ENCODE results near the gene RSRC1.
"Not testable (repeated sequence)": the region's sequence is repeated elsewhere in the genome, so short reads cannot be mapped to it uniquely, and the experiment has no call there.

Gene RSRC1

DNA sequence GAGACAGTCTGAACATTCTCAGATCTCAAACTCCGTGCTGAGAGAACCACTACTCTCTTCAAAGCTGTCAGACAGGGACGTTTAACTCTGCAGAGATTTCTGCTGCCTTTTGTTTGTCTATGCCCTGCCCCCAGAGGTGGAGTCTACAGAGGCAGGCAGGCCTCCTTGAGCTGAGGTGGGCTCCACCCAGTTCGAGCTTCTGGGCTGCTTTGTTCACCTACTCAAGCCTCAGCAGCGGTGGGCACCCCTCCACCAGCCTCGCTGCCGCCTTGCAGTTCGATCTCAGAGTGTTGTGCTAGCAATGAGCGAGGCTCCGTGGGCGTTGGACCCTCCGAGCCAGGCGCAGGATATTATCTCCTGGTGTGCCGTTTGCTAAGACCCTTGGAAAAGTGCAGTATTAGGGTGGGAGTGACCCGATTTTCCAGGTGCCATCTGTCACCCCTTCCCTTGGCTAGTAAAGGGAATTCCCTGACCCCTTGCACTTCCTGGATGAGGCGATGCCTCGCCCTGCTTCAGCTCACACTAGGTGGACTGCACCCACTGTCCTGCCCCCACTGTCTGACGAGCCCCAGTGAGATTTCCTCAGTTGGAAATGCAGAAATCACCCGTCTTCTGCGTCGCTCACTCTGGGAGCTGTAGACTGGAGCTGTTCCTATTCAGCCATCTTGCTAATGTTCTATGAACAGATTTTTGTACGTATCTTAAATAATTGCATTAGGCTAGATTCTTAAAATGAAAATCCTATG, 220.0 kb downstream of the RSRC1 start:
- DNase-seq (ENCODE audit: low spot score): not testable (repeated sequence)

DNA sequence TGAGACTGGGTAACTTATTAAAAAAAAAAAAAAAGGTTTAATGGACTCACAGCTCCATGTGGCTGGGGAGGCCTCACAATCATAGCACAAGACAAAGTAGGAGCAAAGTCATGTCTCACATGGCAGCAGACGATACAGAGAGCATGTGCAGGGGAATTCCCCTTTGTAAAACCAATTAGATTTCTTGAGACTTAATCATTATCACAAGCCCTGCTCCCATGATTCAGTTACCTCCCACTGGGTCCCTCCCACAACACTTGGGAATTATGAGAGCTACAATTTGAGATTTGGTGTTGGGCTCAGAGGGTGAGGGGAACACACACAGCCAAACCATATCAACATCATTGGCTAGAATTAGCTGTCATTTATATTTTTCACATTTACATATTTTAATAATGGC, 221.0 kb downstream of the RSRC1 start:
- no peak for DNase-seq (ENCODE audit: low spot score)

DNA sequence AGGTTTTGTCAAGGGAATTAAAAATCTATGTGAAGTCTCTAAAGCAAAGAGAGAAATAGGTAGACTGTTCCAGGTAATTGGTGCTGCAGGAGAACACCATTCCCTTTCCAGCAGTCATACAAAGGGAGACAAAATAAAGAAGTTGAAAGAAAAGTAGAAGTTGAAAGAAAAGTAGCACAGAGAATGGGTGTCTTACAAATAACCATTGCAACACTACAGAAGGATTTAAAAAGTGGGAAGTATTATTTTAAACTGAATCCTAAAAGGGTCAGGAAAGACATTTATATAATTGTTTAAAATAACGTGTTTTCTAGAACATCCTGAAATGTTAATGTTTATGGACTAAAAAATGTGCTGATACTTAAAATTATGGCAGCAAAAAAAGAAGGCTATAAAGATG, 223.8 kb downstream of the RSRC1 start:
- no peak for DNase-seq (ENCODE audit: low spot score)

DNA sequence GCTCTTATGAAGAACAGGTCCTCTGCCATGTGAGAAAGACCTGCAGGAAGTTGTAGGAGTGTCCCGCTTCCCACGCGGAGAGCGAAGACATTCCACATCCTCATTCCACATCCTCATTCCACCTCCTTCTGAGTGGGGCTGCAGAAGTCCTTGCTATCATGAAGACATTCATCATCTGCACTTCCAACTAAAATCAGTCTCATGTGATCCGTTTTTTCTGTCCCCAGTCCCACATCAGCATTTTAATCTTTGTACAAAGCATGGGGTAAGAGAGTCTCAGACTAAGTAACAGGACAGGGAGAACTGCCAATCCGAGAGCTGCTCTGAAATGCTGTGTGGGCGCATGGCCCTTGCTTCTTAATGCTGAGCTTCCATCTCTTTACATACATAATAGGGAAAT, 227.2 kb downstream of the RSRC1 start:
- no peak for DNase-seq (ENCODE audit: low spot score)

DNA sequence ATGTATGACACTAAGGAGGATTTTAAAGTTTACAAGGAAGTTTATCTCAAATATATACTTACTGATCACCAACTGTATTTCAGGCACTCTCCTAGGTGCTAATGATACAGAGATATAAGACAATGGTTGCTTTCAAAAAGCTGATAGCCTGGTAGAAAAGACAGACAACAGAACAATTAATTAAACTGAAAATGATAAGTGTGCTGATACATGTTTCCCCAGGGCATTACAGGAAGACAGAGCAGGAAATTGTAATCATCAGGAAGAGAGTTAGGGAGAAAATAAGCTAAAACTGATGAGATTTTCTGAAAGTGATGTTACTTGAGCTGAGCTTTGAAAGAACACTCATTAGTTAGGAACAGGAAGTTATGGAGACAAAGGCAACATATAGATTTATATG, 229.7 kb downstream of the RSRC1 start:
- DNase-seq (ENCODE audit: low spot score): no peak

DNA sequence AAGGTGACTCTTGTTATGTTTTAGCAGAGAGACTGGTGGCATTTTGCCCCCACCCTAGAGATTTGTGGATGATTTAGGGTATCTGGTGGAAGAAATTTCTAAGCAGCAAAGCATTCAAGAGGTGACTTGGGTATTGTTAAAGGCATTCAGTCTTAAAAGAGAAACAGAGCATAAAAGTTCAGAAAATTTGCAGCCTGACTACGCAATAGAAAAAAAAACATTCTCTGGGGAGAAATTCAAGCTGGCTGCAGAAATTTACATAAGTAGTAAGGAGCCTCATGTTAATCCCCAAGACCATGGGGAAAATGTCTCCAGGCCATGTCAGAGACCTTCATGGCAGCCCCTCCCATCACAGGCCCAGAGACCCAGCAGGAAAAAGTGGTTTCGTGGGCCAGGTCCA, 231.1 kb downstream of the RSRC1 start:
- DNase-seq (ENCODE audit: low spot score): not testable (repeated sequence)

DNA sequence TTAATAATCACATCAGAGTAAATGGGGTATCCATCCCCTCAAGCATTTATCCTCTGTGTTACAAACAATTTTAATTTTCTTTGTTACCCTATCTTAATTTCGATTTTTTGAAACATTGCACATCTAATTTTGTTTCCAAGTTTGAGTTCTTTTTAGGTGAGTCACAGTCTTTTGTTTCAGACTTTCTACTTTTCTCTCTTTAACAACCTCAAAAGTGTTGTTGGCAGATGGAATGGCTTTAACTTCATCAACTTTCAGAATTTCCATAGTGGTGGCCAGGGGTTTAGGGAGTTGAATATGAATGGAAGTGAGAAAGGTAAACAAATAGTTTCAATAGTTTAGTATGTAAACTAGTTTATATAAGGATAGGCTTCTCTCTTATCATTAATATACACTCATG, 238.1 kb downstream of the RSRC1 start:
- no peak for DNase-seq (ENCODE audit: low spot score)

DNA sequence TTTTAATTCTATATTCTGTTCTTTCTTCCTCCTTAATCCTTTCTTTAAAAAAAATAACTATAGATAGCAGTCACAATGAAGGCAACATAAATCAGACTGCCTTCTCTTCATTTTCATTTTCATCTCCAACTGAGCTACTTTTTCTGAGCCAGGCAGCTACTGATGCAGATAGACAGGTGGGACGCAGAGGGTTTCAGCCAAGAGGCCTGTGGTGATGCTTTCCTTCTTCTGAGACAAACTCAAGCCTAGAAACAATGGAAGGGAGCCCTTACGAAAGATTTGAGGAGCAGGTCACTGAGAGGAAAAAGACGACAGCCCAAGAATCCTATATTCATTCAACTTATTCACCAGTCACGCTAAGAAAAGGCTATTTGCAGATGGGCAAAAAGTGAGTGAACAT, 241.1 kb downstream of the RSRC1 start:
- no peak for DNase-seq (ENCODE audit: low spot score)

DNA sequence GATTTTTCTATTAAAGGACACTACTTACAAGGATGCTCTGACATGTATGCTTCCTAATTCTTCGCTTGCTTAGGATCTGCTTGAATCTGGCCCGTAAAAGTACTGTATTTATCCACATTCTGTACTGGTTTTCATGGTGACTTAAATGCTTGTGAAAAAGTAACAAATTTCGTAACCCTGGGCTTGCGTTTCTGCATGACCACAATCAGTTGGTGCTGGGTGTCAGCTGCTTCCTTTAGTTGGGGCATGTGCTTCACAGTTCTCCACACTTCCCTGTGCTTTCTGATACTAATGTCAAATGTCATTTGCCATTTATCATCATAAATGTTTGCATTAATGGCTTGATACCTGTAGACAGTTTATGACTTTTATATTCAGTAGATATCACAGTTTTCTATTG, 242.7 kb downstream of the RSRC1 start:
- DNase-seq (ENCODE audit: low spot score): no peak

DNA sequence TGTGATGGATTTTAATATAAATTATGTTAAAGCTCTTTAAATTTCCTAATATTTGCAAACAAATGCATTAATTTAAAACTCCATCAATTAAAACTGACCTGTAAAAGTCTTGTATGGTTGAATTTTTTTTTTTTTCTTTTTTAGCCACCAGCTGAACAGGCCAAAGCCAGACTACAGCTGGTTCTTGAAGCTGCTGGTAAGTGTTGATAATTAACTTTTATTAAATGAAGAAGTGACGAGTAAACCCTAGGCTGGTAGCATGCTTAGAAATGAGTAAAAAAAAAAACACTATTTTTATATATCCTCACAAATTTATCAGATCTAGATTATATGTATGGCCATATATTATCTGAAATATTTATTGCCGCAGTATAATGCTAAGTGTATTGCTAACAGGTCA, 244.8 kb downstream of the RSRC1 start:
- DNase-seq (ENCODE audit: low spot score): no peak

DNA sequence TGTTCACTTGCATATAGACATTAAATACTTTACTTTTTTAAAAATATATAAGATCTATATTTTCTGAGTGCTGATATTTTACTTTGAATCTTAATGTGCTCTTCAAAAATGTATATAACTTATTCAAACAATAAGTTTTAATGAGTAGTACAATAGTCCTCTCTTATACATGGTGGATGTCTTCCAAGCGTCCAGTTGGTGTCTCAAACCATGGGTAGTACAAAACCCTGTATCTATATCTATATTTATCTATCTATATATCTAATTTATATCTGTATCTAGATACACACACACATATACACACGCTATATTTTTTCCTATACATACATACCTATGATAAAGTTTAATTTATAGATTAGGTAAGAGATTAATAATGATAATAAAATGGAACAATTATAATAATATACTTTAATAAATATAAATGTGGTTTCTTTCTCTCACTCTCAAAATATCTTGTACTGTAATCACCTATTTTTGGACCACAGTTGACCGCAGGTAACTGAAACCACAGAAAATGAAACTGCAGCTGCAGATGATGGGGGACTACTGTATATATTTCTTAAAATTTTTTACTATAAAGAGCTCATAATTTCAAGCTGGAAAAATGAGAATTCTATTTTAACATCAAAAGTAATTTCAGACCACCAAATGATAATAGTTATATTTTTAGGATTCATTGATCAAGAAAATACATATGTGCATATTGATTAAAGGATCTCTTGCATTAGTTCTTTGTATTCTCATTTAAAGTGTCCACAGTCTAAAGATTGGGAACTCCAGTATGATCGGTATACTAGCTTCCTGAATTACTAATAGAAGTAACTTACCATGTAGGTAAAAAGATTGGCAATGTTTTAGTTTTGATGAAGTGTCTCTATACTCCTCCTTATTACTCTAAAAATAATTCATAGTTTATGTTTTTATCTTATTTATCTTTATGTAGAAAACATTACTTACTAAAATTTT, 246.0 kb downstream of the RSRC1 start:
- no peak for DNase-seq (ENCODE audit: low spot score)

DNA sequence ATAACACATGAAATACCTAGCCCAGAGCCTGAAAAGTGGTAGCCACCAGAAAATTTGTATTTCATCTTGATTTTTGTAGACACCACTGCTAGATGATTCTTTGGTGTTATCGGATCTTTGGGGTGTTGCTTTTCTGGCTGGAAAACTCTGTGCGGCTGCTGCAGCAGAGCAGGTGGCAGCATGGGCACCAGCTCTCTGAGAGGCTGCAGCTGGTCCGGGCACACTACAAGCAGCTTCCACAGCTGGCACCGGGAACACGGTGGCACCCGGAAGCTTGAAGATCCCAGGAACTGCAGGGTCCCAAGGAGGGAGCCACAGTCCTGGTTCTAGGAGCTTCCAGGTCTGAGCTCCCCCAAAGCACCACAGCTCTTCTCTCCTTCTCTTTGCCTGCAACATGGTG, 249.4 kb downstream of the RSRC1 start:
- DNase-seq (ENCODE audit: low spot score): no peak

DNA sequence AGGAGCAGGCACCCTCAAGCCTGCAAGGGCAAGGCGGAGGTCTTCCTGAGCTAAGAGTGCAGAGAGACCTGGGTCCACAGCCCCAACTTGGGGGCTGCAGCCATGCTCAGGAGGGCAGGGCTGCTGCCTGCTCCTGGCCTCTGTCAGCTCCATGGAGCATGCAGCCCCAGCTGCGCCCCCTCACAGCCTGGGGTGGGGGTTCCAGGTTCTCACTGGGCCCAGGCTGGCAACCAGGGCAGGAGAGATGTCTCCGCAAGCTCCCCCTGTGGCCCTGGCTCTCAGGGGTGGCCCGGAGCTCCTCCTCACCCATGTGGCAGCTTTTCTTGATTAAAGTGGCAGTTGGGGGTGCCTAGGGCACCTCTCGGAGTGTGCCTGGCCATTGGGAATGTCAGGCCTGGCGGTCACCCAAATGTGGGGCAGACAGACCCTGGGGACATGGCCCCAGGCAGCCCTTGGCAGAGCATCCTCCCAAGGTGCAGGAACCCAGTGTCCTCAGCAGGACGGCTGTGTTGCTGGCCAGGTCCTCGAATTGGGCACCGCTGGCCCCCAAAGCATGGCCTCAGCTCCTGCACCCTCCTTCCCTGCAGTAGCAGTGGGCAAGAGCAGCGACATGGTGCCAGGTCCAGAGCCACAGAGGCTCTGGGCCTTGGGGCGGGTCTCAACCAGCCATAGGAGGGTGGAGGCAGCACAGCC, 251.0 kb downstream of the RSRC1 start:
- no peak for DNase-seq (ENCODE audit: low spot score)

DNA sequence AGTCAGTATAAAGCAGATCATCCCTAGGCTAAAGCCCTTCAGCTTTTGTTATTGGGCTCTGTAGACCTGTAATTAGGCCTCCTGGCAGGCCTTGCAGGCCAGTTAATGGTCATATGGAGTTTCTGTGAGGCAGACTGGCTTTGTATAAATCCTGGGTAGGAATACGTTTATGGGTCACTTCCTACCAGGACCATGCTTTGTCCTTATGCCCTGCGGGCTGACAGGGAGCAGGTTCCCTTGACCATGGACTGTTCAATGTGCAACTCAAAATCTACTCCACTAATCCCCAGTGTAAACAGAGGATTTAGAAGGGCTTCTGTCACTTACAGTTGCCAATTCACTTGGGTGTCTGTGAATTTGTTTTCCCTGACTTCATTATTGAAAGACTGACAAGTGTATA, 258.4 kb downstream of the RSRC1 start:
- DNase-seq (ENCODE audit: low spot score): no peak

DNA sequence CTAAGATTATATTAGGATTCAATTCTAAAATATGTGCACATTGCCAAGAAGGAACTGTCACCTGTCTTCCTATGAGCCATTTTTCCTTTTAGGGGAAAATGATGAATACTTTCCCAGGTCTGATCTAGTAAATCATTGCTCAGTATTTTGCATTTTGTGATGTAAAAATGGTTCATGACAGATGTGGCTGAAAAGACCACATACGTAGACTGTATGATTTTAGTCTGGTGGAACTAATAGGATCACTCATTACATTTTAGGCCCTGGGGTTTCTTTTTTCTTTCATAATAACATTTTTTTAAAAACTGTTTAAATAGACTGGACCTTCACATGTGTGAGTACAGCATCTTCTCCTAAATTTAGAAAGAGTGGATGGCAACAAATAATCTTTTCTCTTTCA, 259.4 kb downstream of the RSRC1 start:
- DNase-seq (ENCODE audit: low spot score): no peak

DNA sequence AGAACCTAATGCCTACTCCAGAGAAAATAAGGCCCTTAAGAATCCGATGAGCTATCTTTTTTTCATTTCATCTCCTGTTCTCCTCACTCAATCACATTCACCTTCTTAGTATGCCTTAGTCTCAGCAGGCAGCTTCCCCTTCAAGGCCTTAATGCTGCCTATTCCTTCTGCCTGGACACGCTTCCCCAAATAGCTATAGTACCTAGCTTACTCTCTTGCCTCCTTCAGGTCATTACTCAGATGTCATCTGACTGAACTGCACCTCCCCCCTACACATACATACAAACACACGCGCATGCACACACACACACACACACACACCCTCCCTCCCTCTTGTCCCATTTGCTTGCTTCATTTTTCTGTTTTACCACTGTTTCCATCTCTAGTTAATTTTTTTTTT, 269.6 kb downstream of the RSRC1 start:
- no peak for DNase-seq (ENCODE audit: low spot score)

DNA sequence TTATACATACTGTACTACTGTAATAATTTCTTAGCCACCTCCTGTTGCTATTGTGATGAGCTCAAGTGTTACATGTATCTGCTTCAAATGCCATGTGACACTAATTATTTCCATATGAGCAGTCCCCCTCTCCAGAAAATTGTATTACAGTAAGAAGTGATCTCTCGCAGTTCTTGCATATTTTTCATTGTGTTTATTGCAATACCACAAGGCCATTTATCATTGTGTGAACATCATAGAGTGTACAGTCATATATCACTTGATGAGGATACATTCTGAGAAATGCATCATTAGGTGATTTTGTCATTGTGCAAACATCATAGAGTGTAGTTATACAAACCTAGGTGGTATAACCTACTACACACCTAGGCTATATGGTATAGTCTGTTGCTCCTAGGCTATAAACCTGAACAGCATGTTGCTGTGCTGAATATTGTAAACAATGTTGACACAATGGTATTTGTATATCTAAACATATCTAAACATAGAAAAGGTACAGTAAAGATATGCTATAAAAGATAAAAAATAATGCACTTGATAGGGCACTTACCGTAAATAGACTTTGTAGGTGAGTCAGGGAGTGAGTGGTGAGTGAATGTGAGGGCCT, 271.5 kb downstream of the RSRC1 start:
- DNase-seq (ENCODE audit: low spot score): no peak

DNA sequence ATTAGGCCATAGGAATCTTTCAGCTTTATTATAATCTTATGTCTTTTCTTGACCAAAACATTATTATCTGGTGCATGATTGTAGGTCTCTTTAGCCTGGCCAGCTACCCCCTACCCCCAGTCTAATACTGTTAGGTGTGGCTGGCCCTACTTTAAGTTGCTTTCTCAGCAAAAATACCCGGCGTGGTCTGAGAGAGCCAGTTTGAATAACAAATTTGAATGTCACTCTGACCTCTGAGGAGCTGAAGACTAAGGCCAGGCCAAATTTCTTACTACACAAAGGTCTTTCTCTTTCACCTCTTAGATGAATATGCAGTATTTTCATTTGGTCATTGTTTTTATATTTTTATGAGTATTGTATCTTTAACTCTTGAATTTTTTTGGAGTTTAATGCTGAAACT, 272.6 kb downstream of the RSRC1 start:
- no peak for DNase-seq (ENCODE audit: low spot score)

DNA sequence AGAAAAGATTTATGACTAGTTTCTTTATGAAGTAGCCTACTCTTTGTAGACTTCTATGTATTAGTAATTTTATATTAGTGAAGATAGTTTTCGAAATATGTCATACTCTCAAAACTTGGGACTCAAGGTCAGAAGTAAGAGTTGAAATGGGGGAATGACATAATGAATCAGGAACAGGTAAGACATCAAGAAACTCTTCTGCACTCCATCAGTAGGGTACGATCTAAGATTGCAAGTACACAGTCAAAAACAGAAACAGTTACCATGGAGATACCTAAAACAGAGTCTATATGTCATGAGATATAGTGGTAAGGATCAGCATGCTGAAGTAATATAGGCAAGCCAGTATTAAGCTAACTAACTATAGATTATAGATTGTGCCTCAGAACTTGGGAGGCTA, 274.1 kb downstream of the RSRC1 start:
- no peak for DNase-seq (ENCODE audit: low spot score)

DNA sequence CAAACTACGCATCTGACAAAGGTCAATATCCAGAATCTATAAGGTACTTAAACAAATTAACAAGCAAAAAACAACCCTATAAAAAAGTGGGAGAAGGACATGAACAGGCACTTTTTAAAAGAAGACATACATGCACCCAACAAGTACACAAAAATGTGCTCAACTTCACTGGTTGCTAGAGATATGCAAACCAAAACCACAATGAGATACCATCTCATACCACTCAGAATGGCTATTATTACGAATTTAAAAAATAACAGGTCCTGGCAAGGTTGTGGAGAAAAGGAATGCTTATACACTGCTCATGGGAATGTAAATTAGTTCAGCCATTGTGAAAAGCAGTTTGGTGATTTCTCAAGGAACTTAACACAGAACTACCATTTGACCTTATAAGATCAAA, 285.5 kb downstream of the RSRC1 start:
- no peak for DNase-seq (ENCODE audit: low spot score)

DNA sequence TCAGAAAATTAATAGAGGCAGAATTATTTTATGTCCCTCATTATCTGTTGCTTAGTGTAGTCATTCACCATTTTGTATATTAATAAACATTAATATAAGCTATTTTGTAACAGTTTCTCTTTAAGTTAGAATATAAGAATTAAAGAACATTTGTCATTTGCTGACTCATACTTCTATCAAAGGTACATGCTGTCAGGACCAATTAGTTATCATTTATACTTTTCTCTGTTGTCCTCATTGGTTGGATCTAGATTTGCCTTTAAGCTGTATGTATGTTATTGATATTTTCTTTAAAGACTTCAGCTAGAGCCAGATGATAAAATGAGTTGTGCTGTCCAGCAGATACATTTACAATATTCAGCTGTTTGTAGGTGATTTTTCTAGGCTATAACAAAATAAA, 292.7 kb downstream of the RSRC1 start:
- DNase-seq (ENCODE audit: low spot score): no peak

DNA sequence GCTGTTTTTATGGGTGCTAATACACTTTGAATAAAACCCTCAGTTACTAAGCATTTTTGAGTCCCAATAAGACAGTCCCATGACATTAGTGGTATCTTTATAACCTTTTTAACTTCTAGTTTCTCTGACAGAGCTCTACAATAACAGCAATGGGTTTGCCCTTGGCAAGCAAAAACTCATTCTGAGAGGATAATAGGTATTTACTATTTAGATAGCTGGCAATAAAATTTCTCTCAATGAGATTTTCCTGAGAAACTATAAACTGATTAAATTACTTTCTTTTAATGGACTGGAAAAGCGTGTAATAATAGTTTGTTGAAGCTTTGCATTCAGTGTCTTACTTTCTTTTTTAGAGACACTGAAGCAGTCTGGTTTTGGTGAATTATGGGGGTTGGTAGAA, 293.1 kb downstream of the RSRC1 start:
- no peak for DNase-seq (ENCODE audit: low spot score)

All from AG08396 (cell line).